CD14-positive monocyte (primary cell): ENCODE data around the gene KRTAP5-6. TPM values are rescaled to one million over a fixed set of nuclear protein-coding genes. Genes with fewer than 3 reads are reported as not detected.

Experiments
- DNase-seq, 3 donors: peaks; one replicate each; pipeline ENCODE4 v3.0.0-alpha.2; 2011 to 2022
- H2AFZ ChIP-seq: 2 replicates; pipeline ENCODE4 v1.6.0; 2012; ENCODE audit warnings: mild to moderate bottlenecking, low read depth, low read length, inconsistent platforms; ENCODE audit not compliant: insufficient read depth, poor library complexity, severe bottlenecking
- H3K27ac ChIP-seq, 2 donors: 1 replicate in 1 of 2; 2 replicates in 1 of 2; pipeline ENCODE4 v1.5.1; 2012 to 2013; ENCODE audit warnings: low read length in 2 of 2, control low read depth in 1 of 2, inconsistent platforms in 1 of 2, low read depth in 1 of 2, mild to moderate bottlenecking in 1 of 2
- H3K27me3 ChIP-seq, 2 donors: one replicate each; pipeline versions ENCODE4 v1.6.0 to v1.6.1; 2011 to 2013; ENCODE audit warnings: low read length in 2 of 2; ENCODE audit not compliant: control insufficient read depth in 2 of 2, insufficient read depth in 2 of 2
- H3K36me3 ChIP-seq, 2 donors: replicated peaks in 1 of 2; 1 replicate in 1 of 2; 2 replicates in 1 of 2; pipeline versions ENCODE4 v1.5.1 to v1.6.1; 2012 to 2013; ENCODE audit warnings: low read length in 2 of 2, control low read depth in 1 of 2, inconsistent platforms in 1 of 2, mild to moderate bottlenecking in 1 of 2; ENCODE audit not compliant: insufficient read depth in 2 of 2, control insufficient read depth in 1 of 2
- H3K4me1 ChIP-seq, 2 donors: 1 replicate in 1 of 2; 2 replicates in 1 of 2; pipeline versions ENCODE4 v1.5.1 to v1.6.1; 2012 to 2013; ENCODE audit warnings: low read length in 2 of 2, control low read depth in 1 of 2, inconsistent platforms in 1 of 2, mild to moderate bottlenecking in 1 of 2, moderate library complexity in 1 of 2; ENCODE audit not compliant: insufficient read depth in 2 of 2, control insufficient read depth in 1 of 2
- H3K4me2 ChIP-seq: replicated peaks from 2 replicates; pipeline ENCODE3; 2012; ENCODE audit warnings: low read length, moderate library complexity, mild to moderate bottlenecking; ENCODE audit not compliant: poor library complexity, severe bottlenecking; ENCODE audit errors: extremely low read depth
- H3K4me3 ChIP-seq, 3 experiments: fragments of 200-600 bp in 1 of 3; sonication (generic) in 1 of 3; replicated peaks in 1 of 3; 1 replicate in 2 of 3; 2 replicates in 1 of 3; pipeline ENCODE4 v1.5.1; 2011 to 2013; ENCODE audit warnings: low read length in 3 of 3, mild to moderate bottlenecking in 3 of 3, control low read depth in 2 of 3, low read depth in 2 of 3, inconsistent platforms in 1 of 3, moderate library complexity in 1 of 3
- H3K79me2 ChIP-seq: 2 replicates; pipeline ENCODE4 v1.6.0; 2012; ENCODE audit warnings: mild to moderate bottlenecking, control low read depth, inconsistent platforms, low read length, moderate library complexity; ENCODE audit not compliant: insufficient read depth
- H3K9ac ChIP-seq: 2 replicates; pipeline ENCODE4 v1.6.0; 2017; ENCODE audit warnings: low read length, mild to moderate bottlenecking; ENCODE audit not compliant: insufficient read depth, poor library complexity, severe bottlenecking
- H3K9me3 ChIP-seq, 2 donors: replicated peaks in 1 of 2; 1 replicate in 1 of 2; 2 replicates in 1 of 2; pipeline versions ENCODE4 v1.5.1 to v1.6.1; 2012 to 2013; ENCODE audit warnings: low read length in 2 of 2, control low read depth in 1 of 2; ENCODE audit not compliant: control insufficient read depth in 1 of 2, insufficient read depth in 1 of 2
- H4K20me1 ChIP-seq: 2 replicates; pipeline ENCODE4 v1.6.0; 2012; ENCODE audit warnings: mild to moderate bottlenecking, low read length, control low read depth, moderate library complexity; ENCODE audit not compliant: insufficient read depth
- H3K27ac Mint-ChIP-seq, 7 donors: one replicate each; pipeline ENCODE4 v1.8.0; 2020; ENCODE audit warnings: mild to moderate bottlenecking in 7 of 7, mixed read lengths in 7 of 7, moderate library complexity in 6 of 7, inconsistent platforms in 2 of 7
- H3K27me3 Mint-ChIP-seq, 3 donors: one replicate each; pipeline ENCODE4 v1.8.0; 2021 to 2022; ENCODE audit warnings: low read depth in 3 of 3, mild to moderate bottlenecking in 3 of 3, mixed read lengths in 3 of 3, moderate library complexity in 3 of 3, inconsistent platforms in 1 of 3
- H3K36me3 Mint-ChIP-seq, 2 donors: one replicate each; pipeline ENCODE4 v1.8.0; 2020; ENCODE audit warnings: mixed read lengths in 2 of 2, inconsistent platforms in 1 of 2, mild to moderate bottlenecking in 1 of 2
- H3K4me1 Mint-ChIP-seq: one replicate; pipeline ENCODE4 v1.8.0; 2020; ENCODE audit warnings: mild to moderate bottlenecking, mixed read lengths
- H3K4me3 Mint-ChIP-seq, 2 donors: one replicate each; pipeline ENCODE4 v1.8.0; 2020; ENCODE audit warnings: mild to moderate bottlenecking in 2 of 2, mixed read lengths in 2 of 2, moderate library complexity in 1 of 2
- H3K9me3 Mint-ChIP-seq, 7 donors: one replicate each; pipeline ENCODE4 v1.8.0; 2020 to 2022; ENCODE audit warnings: mixed read lengths in 7 of 7, mild to moderate bottlenecking in 6 of 7, moderate library complexity in 6 of 7, inconsistent platforms in 2 of 7
- CTCF ChIP-seq: fragments of 200-600 bp; IDR thresholded peaks from one replicate; pipeline ENCODE4 v1.8.0; 2022; ENCODE audit warnings: antibody characterized with exemption, mild to moderate bottlenecking
- WGBS: methylation state at CpG from one replicate; pipeline ENCODE4 v1.1.5; 2013; ENCODE audit warnings: missing lambda C conversion rate; ENCODE audit not compliant: insufficient coverage; 5-methylcytosine and 5-hydroxymethylcytosine counted together
- intact Hi-C, 2 donors: fragments of 100-400 bp; cut with micrococcal nuclease; formaldehyde crosslinking; loops; one replicate each; pipeline versions ENCODE4 v1.15.0 to v1.15.1; 2023
- polyA plus RNA-seq, 3 donors: library from polyadenylated mRNA; depleted of rRNA in 1 of 3; unstranded in 2 of 3; stranded (reverse) in 1 of 3; fragments of 300-500 nt in 2 of 3; fragments of >200 nt in 1 of 3; fragmentation: Illumina TruSeq in 2 of 3; gene quantifications; 1 replicate in 2 of 3; 2 replicates in 1 of 3; pipeline ENCODE4 v1.2.3, GENCODE V29; 2012 to 2021

KRTAP5-6 gene
- polyA plus RNA-seq, 3 donors: not detected

- H3K4me3 ChIP-seq: no peak overlapping the region
- H3K9me3 ChIP-seq: no peaks in the 10 kb centered on the region
- peaks cover 7 to 14% of the 10 kb centered on the region in 2 donors for H3K36me3 Mint-ChIP-seq
- peaks cover 12 to 58% of the 10 kb centered on the region in 2 donors for H3K27me3 ChIP-seq
- no peak overlapping the region for H3K27ac ChIP-seq
- H2AFZ ChIP-seq: no peak overlapping the region
- peak overlapping the region in 1 of 2 donors; percentile 18 for H3K4me3 Mint-ChIP-seq
- WGBS: 100% methylated on average over 10 of the region's 18 CpGs
- H3K4me1 Mint-ChIP-seq: peaks cover 26% of the 10 kb centered on the region
- H3K4me2 ChIP-seq: no peak overlapping the region
- DNase-seq: no peak
- H3K79me2 ChIP-seq: no peaks in the 10 kb centered on the region
- intact Hi-C loops: loop anchor here in 1 of 2 donors (5.0 kb wide), 2 partner anchors 42 to 87 kb away; partner anchors contain the start of gene SYT8
- no peak for TF ChIP-seq CTCF
- H3K27me3 Mint-ChIP-seq: peaks cover 27 to 49% (median 45%) of the 10 kb centered on the region in 3 donors
- H3K4me1 ChIP-seq: peaks cover 21 to 44% of the 10 kb centered on the region in 2 donors
- H3K9me3 Mint-ChIP-seq: peaks cover 0 to 9% (median 3%) of the 10 kb centered on the region in 7 donors
- H3K27ac Mint-ChIP-seq: peak overlapping the region in 1 of 7 donors; percentile 70
- no peak overlapping the region for H3K9ac ChIP-seq
- H4K20me1 ChIP-seq: peaks cover 35% of the 10 kb centered on the region
- no peaks in the 10 kb centered on the region for H3K36me3 ChIP-seq
Observed at GRCh38 chr11:1744891-1745700, 48.1 kb downstream of the KRTAP5-6 start.

GRCh38 chr11:1745701-1746320 is 48.8 kb downstream of the KRTAP5-6 start:
- Histone ChIP-seq H3K79me2 (no peaks in the 10 kb centered on the region), H3K36me3 (no peaks in the 10 kb centered on the region), H3K27me3 (peaks cover 7 to 55% of the 10 kb centered on the region in 2 donors), H3K4me1 (peaks cover 25 to 51% of the 10 kb centered on the region in 2 donors), H3K9me3 (no peaks in the 10 kb centered on the region), H4K20me1 (peaks cover 42% of the 10 kb centered on the region), H3K4me2 (no peak overlapping the region), H3K4me3 (no peak overlapping the region), H2AFZ (no peak overlapping the region), H3K27ac (no peak overlapping the region), H3K9ac (no peak overlapping the region)
- peak overlapping the region in 2 of 7 donors; percentile 1 to 10 for H3K27ac Mint-ChIP-seq
- peaks cover 7 to 14% of the 10 kb centered on the region in 2 donors for H3K36me3 Mint-ChIP-seq
- H3K4me3 Mint-ChIP-seq: peak overlapping the region in 1 of 2 donors; percentile 69
- DNase-seq: no peak
- peaks cover 0 to 9% (median 3%) of the 10 kb centered on the region in 7 donors for H3K9me3 Mint-ChIP-seq
- peaks cover 33% of the 10 kb centered on the region for H3K4me1 Mint-ChIP-seq
- WGBS: 96% methylated on average over 14 of the region's 14 CpGs
- intact Hi-C loops: loop anchor here in 1 of 2 donors (5.0 kb wide), 1 partner anchor 41 kb away; no protein-coding TSS in a partner anchor
- no peak for TF ChIP-seq CTCF
- H3K27me3 Mint-ChIP-seq: peaks cover 29 to 50% (median 44%) of the 10 kb centered on the region in 3 donors
